Mucosa of descending colon (tissue), 3 donors: Measurements from ENCODE around the gene THAP3. TPM values are rescaled to one million over a fixed set of nuclear protein-coding genes. Genes with fewer than 3 reads are reported as not detected.
"Not testable (repeated sequence)": the region's sequence is repeated elsewhere in the genome, so short reads cannot be mapped to it uniquely, and the experiment has no call there.

Experiments used
- ATAC-seq: fragments of 200-7000 bp; cut with Tn5 transposase; one replicate; pipeline ENCODE4 v1.9.1; 2020; ENCODE audit warnings: mild to moderate bottlenecking, moderate library complexity
- DNase-seq, 3 donors: peaks; one replicate each; pipeline ENCODE4 v3.0.0-alpha.2; 2020
- H3K36me3 ChIP-seq: fragments of 200-600 bp; one replicate; pipeline ENCODE4 v1.8.0; 2021; ENCODE audit warnings: low read depth, mild to moderate bottlenecking
- H3K4me1 ChIP-seq: fragments of 200-600 bp; one replicate; pipeline ENCODE4 v1.8.0; 2021; ENCODE audit warnings: low read depth, mild to moderate bottlenecking
- H3K4me3 ChIP-seq: fragments of 200-600 bp; one replicate; pipeline ENCODE4 v1.8.0; 2021; ENCODE audit warnings: mild to moderate bottlenecking
- H3K9me3 ChIP-seq: fragments of 200-600 bp; one replicate; pipeline ENCODE4 v1.8.0; 2021; ENCODE audit warnings: mild to moderate bottlenecking
- intact Hi-C, 2 donors: fragments of 100-400 bp; cut with DNase I in 1 of 2; cut with micrococcal nuclease in 1 of 2; formaldehyde crosslinking; loops; one replicate each; pipeline versions ENCODE4 v1.11.0 to v1.11.1; 2022; cut with DNase I, micrococcal nuclease
- total RNA-seq, 3 donors: library from RNA; stranded (reverse); fragmentation: NEBNext Ultra II Directional in 2 of 3; extraction: Animal tissue kit (Norgen Biotek cat#: 25700) in 2 of 3; gene quantifications; one replicate each; pipeline versions ENCODE4 v1.2.1 to v1.2.4, GENCODE V29; 2021 to 2023
- TF ChIP-seq, protein P1 (sequence below): fragments of 200-600 bp; IDR thresholded peaks from one replicate; pipeline ENCODE4 v1.8.0; 2022; ENCODE audit warnings: antibody characterized with exemption, mild to moderate bottlenecking
- donor health status: DM: no; HTN: no; CAD: no; lungs with moderate emphysema.
- donor health status: DM: no; HTN: no; CAD: no.
- donor health status: DM: no; HTN: yes; CAD: no.

Gene THAP3
- total RNA-seq, 3 donors from 2014 or later = 8.5 to 19.4 (median 13.7) TPM

GRCh38 chr1:6638226-6638625 is 13.6 kb downstream of the THAP3 start:
- DNase-seq (peak; percentile 46 to 73 (median 56)), ATAC-seq (no peak)
- TF ChIP-seq, protein P1, sequence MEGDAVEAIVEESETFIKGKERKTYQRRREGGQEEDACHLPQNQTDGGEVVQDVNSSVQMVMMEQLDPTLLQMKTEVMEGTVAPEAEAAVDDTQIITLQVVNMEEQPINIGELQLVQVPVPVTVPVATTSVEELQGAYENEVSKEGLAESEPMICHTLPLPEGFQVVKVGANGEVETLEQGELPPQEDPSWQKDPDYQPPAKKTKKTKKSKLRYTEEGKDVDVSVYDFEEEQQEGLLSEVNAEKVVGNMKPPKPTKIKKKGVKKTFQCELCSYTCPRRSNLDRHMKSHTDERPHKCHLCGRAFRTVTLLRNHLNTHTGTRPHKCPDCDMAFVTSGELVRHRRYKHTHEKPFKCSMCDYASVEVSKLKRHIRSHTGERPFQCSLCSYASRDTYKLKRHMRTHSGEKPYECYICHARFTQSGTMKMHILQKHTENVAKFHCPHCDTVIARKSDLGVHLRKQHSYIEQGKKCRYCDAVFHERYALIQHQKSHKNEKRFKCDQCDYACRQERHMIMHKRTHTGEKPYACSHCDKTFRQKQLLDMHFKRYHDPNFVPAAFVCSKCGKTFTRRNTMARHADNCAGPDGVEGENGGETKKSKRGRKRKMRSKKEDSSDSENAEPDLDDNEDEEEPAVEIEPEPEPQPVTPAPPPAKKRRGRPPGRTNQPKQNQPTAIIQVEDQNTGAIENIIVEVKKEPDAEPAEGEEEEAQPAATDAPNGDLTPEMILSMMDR = no peak
- Histone ChIP-seq H3K36me3 (no peaks in the 10 kb centered on the region), H3K4me1 (no peaks in the 10 kb centered on the region), H3K9me3 (no peaks in the 10 kb centered on the region), H3K4me3 (no peak overlapping the region)
- intact Hi-C loops = no loop called here

- intact Hi-C loops, DNase-seq, H3K4me1 ChIP-seq, ATAC-seq, H3K4me3 ChIP-seq, H3K36me3 ChIP-seq, H3K9me3 ChIP-seq: not testable (repeated sequence)
These were observed 16.2 kb downstream of the THAP3 start for GRCh38 chr1:6640867-6641266.

DNA sequence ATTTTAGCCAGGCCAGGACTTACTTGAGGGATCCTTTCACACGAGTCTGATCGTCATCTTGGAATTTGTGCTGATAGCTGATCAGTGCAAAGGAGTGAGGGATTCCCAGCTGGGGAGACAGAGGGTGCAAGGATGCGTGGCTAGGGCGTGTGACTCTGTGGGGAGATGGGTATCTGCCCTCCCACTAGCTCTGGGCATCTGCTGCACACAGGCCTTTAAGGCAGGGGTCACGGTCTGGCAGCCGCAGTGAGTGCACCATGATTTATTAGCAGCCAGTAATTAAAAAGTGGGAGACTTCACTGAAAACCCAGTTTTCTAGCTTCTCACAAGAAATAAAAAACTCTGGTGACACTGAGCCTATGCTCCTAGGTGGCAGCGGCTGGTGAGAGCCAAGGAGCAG is 20.4 kb downstream of the THAP3 start:
- TF ChIP-seq, protein P1 = no peak
- DNase-seq (no peak), ATAC-seq (no peak)
- no peak overlapping the region for H3K4me3 ChIP-seq
- H3K36me3 ChIP-seq = no peaks in the 10 kb centered on the region
- intact Hi-C loops = no loop called here
- no peaks in the 10 kb centered on the region for H3K9me3 ChIP-seq
- H3K4me1 ChIP-seq = no peaks in the 10 kb centered on the region

- TF ChIP-seq, protein P1 = peak; percentile 13
- ATAC-seq (peak; percentile 67), DNase-seq (peak in 1 of 3 donors; percentile 18)
- intact Hi-C loops = no loop called here
- Histone ChIP-seq H3K36me3 (no peaks in the 10 kb centered on the region), H3K9me3 (no peaks in the 10 kb centered on the region), H3K4me3 (no peak overlapping the region), H3K4me1 (no peaks in the 10 kb centered on the region)
These were observed 22.0 kb downstream of the THAP3 start for GRCh38 chr1:6646499-6647148.

DNA sequence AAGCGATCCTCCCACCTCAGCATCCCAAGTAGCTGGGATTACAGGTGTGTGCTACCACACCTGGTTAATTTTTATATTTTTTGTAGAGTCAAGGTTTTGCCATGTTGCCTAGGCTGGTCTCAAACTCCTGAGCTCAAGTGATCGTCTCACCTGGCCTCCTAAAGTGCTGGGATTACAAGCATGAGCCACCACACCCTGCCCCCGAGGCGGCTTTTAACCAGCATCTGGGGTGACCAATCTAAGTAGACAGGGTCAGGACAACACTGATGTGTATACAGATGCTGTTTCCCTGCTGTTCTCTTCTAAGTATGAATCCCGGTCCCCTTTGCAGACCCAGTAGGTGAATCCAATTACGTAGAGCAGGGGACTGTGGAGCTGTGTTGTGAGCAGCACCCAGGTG is 23.9 kb downstream of the THAP3 start:
- Histone ChIP-seq H3K4me1 (no peaks in the 10 kb centered on the region), H3K9me3 (no peaks in the 10 kb centered on the region), H3K4me3 (no peak overlapping the region), H3K36me3 (peaks cover 6% of the 10 kb centered on the region)
- DNase-seq (no peak), ATAC-seq (no peak)
- intact Hi-C loops = no loop called here
- TF ChIP-seq, protein P1 = no peak

- TF ChIP-seq, protein P1 = no peak
- H3K4me1 ChIP-seq = no peaks in the 10 kb centered on the region
- no peak overlapping the region for H3K4me3 ChIP-seq
- no peaks in the 10 kb centered on the region for H3K9me3 ChIP-seq
- DNase-seq (peak in 1 of 3 donors; percentile 11), ATAC-seq (no peak)
- intact Hi-C loops = no loop called here
- peaks cover 6% of the 10 kb centered on the region for H3K36me3 ChIP-seq
These were observed 27.2 kb downstream of the THAP3 start for GRCh38 chr1:6651909-6652308.
